SH-SY5Y (cell line): Measurements from ENCODE around the gene USP7.

Source experiments
- GATA2 ChIP-seq: IDR thresholded peaks from 2 replicates; pipeline ENCODE4 v1.6.1; 2011; ENCODE audit warnings: mild to moderate bottlenecking, low read depth, low read length
- GATA3 ChIP-seq: IDR thresholded peaks from 2 replicates; pipeline ENCODE4 v1.6.1; 2011; ENCODE audit warnings: low read depth, mild to moderate bottlenecking, low read length, moderate library complexity

DNA sequence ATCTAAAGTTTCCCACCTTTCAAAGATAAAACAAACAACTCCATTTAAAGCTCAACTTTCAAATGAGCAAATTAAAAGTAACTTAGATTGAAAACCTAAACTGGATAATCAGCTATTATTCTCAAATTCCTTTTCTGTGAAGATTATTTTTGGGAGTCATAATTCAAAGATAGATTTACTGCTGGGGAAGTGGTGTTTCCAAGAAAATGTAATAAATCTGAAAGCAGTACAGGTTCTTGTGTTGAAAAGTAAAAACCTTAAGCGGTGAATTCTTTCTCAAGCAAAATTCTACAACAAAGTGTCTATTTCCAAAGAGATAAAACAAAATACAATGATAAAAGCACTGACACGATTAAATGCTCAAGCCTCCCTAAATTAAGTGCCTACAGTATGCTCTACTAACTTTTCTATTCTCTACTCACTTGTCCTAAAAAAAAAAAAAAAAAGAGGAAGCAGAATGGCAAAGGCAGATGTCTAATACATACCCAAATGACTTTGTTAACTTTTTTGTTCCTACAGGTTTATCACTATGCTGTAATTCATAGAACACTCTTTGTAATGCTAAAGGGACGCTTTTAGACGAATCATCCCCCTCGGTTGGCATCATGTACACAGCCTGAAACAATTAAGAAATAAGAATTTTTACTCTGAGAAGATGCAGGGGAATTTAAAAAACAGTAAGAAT, 47.0 kb downstream of the USP7 start:
- TF ChIP-seq GATA3 (no peak), GATA2 (no peak)
